IMR-90 (cell line): ENCODE results near the gene MYH9. TPM values are rescaled to one million over a fixed set of nuclear protein-coding genes. Genes with fewer than 3 reads are reported as not detected.
A peak's percentile ranks its signal among the peaks of the same experiment; 100 is the strongest.

ENCODE experiments used
- ATAC-seq: fragments of 200-7000 bp; cut with Tn5 transposase; 2 replicates; pipeline ENCODE4 v1.9.1; 2020; ENCODE audit warnings: low read depth, mild to moderate bottlenecking, moderate library complexity
- BruUV-seq: library from RNA; stranded (reverse); fragments of 400-500 nt; replicated peaks from 2 replicates; lab custom pipeline; 2021; lab: Mats Ljungman, UMichigan
- CTCF ChIA-PET: fragments of 300-600 bp; formaldehyde crosslinking; extraction: SDS; loops from one replicate; lab custom pipeline; 2021; ENCODE audit warnings: antibody characterized with exemption; lab: Yijun Ruan, JAX
- POLR2A ChIA-PET: fragments of 300-600 bp; sonication (Branson Sonifier 250); formaldehyde crosslinking; loops from one replicate; lab custom pipeline; 2022; ENCODE audit warnings: antibody characterized with exemption; ENCODE audit not compliant: unreplicated experiment; lab: Charles Lee
- DNase-seq: peaks from one replicate; pipeline ENCODE4 v3.0.0; 2013
- H2AFZ ChIP-seq: replicated peaks from 2 replicates; pipeline ENCODE3; 2013; ENCODE audit warnings: low read length, mild to moderate bottlenecking; ENCODE audit not compliant: poor library complexity
- H2AK5ac ChIP-seq: 2 replicates; pipeline ENCODE4 v1.6.1; 2013; ENCODE audit warnings: low read depth, low read length, inconsistent platforms
- H2AK9ac ChIP-seq: replicated peaks from 2 replicates; pipeline ENCODE3; 2013; ENCODE audit warnings: mild to moderate bottlenecking, low read depth, low read length, moderate library complexity; ENCODE audit not compliant: poor library complexity
- H2BK120ac ChIP-seq: 2 replicates; pipeline ENCODE4 v1.6.1; 2013; ENCODE audit warnings: low read depth, low read length, inconsistent platforms
- H2BK15ac ChIP-seq: 3 replicates; pipeline ENCODE4 v1.6.1; 2013; ENCODE audit warnings: low read depth, low read length, inconsistent platforms
- H2BK20ac ChIP-seq: 2 replicates; pipeline ENCODE4 v1.6.1; 2013; ENCODE audit warnings: low read depth, mild to moderate bottlenecking, inconsistent platforms, low read length, moderate library complexity
- H2BK5ac ChIP-seq: 2 replicates; pipeline ENCODE4 v1.6.1; 2013; ENCODE audit warnings: mild to moderate bottlenecking, low read depth, low read length, inconsistent platforms; ENCODE audit not compliant: poor library complexity, severe bottlenecking
- H3K14ac ChIP-seq: replicated peaks from 2 replicates; pipeline ENCODE4 v1.6.1; 2013; ENCODE audit warnings: low read depth, low read length, inconsistent platforms
- H3K18ac ChIP-seq: 2 replicates; pipeline ENCODE4 v1.6.1; 2013; ENCODE audit warnings: low read depth, low read length, control low read depth
- H3K23ac ChIP-seq: 2 replicates; pipeline ENCODE4 v1.6.1; 2013; ENCODE audit warnings: low read depth, low read length, inconsistent platforms
- H3K27ac ChIP-seq: 2 replicates; pipeline ENCODE4 v1.5.1; 2013; ENCODE audit warnings: mild to moderate bottlenecking, control low read depth, low read length; ENCODE audit not compliant: insufficient read depth
- H3K27me3 ChIP-seq: 2 replicates; pipeline ENCODE4 v1.6.1; 2013; ENCODE audit warnings: low read length; ENCODE audit not compliant: control insufficient read depth, insufficient read depth
- H3K36me3 ChIP-seq: 2 replicates; pipeline ENCODE4 v1.6.1; 2013; ENCODE audit warnings: low read length, mixed read lengths; ENCODE audit not compliant: control insufficient read depth, insufficient read depth
- H3K4ac ChIP-seq: 2 replicates; pipeline ENCODE4 v1.6.1; 2013; ENCODE audit warnings: low read depth, low read length, inconsistent platforms
- H3K4me1 ChIP-seq: 2 replicates; pipeline ENCODE4 v1.6.1; 2013; ENCODE audit warnings: low read length, mixed read lengths; ENCODE audit not compliant: control insufficient read depth, insufficient read depth
- H3K4me2 ChIP-seq: 2 replicates; pipeline ENCODE4 v1.6.1; 2013; ENCODE audit warnings: low read depth, mild to moderate bottlenecking, control low read depth, low read length, moderate library complexity
- H3K4me3 ChIP-seq: 2 replicates; pipeline ENCODE4 v1.5.1; 2013; ENCODE audit warnings: low read depth, mild to moderate bottlenecking, control low read depth, low read length, moderate library complexity; ENCODE audit not compliant: insufficient read depth
- H3K56ac ChIP-seq: 2 replicates; pipeline ENCODE4 v1.6.1; 2013; ENCODE audit warnings: low read length, inconsistent platforms; ENCODE audit not compliant: insufficient read depth; ENCODE audit errors: extremely low read depth
- H3K79me1 ChIP-seq, 2 experiments: 2 replicates each; pipeline ENCODE4 v1.6.1; 2013; ENCODE audit warnings: low read length in 2 of 2, inconsistent platforms in 1 of 2, low read depth in 1 of 2
- H3K9ac ChIP-seq: 2 replicates; pipeline ENCODE4 v1.6.1; 2013; ENCODE audit warnings: low read depth, low read length, control low read depth
- H3K9me1 ChIP-seq: 2 replicates; pipeline ENCODE4 v1.6.1; 2013; ENCODE audit warnings: low read length, inconsistent platforms; ENCODE audit not compliant: insufficient read depth
- H3K9me3 ChIP-seq: 2 replicates; pipeline ENCODE4 v1.6.1; 2013; ENCODE audit warnings: low read length; ENCODE audit not compliant: control insufficient read depth, insufficient read depth
- H4K20me1 ChIP-seq: 2 replicates; pipeline ENCODE4 v1.6.1; 2013; ENCODE audit warnings: low read length, inconsistent platforms; ENCODE audit not compliant: insufficient read depth
- H4K5ac ChIP-seq: 2 replicates; pipeline ENCODE4 v1.6.1; 2013; ENCODE audit warnings: mild to moderate bottlenecking, low read depth, low read length, control low read depth
- H4K8ac ChIP-seq, 2 experiments: 2 replicates each; pipeline ENCODE4 v1.6.1; 2013; ENCODE audit warnings: low read depth in 2 of 2, low read length in 2 of 2, control low read depth in 1 of 2, inconsistent platforms in 1 of 2
- H4K91ac ChIP-seq: 2 replicates; pipeline ENCODE4 v1.6.1; 2013; ENCODE audit warnings: low read depth, low read length, inconsistent platforms; ENCODE audit not compliant: insufficient read depth
- BHLHE40 ChIP-seq: fragments of 150-350 bp; IDR thresholded peaks from 2 replicates; pipeline ENCODE4 v1.6.1; 2016; ENCODE audit warnings: mild to moderate bottlenecking, low read depth, low read length
- FOS ChIP-seq: fragments of 150-350 bp; IDR thresholded peaks from 2 replicates; pipeline ENCODE4 v1.6.1; 2016; ENCODE audit warnings: low read depth, low read length
- MAFK ChIP-seq: IDR thresholded peaks from 2 replicates; pipeline ENCODE4 v1.6.1; 2012; ENCODE audit warnings: low read depth, low read length, improper control_type of control experiment
- MAZ ChIP-seq: IDR thresholded peaks from 2 replicates; pipeline ENCODE4 v1.6.1; 2012; ENCODE audit warnings: low read depth, mild to moderate bottlenecking, low read length, improper control_type of control experiment, moderate library complexity, borderline replicate concordance
- MXI1 ChIP-seq: IDR thresholded peaks from 2 replicates; pipeline ENCODE4 v1.6.1; 2012; ENCODE audit warnings: low read depth, mild to moderate bottlenecking, low read length, moderate library complexity, borderline replicate concordance
- RCOR1 ChIP-seq: IDR thresholded peaks from 2 replicates; pipeline ENCODE4 v1.6.1; 2012; ENCODE audit warnings: mild to moderate bottlenecking, low read length, improper control_type of control experiment; ENCODE audit not compliant: insufficient replicate concordance
- WGBS, 2 experiments: methylation state at CpG; one replicate each; pipeline versions ENCODE4 v1.1.5 to v1.1.7; 2013; ENCODE audit warnings: missing lambda C conversion rate in 2 of 2; ENCODE audit not compliant: insufficient read length in 1 of 2; ENCODE audit errors: extremely low coverage in 2 of 2; 5-methylcytosine and 5-hydroxymethylcytosine counted together
- dilution Hi-C: fragments of 300-500 bp; cut with HindIII; formaldehyde crosslinking; loops from one replicate; pipeline ENCODE4 v1.14.3; 2018; ENCODE audit warnings: low sequenced_read_pairs; ENCODE audit not compliant: unreplicated experiment
- in situ Hi-C: fragments of 300-500 bp; cut with MboI; formaldehyde crosslinking; loops from 3 replicates; pipeline ENCODE4 v1.14.3; 2019; ENCODE audit warnings: low sequenced_read_pairs, inconsistent platforms, mixed read lengths
- intact Hi-C: fragments of 100-400 bp; cut with micrococcal nuclease; formaldehyde crosslinking; loops from 2 replicates; pipeline ENCODE4 v1.10.0; 2022
- polyA plus RNA-seq, 3 experiments: library from polyadenylated mRNA; depleted of rRNA; stranded (reverse); fragments of >200 nt; gene quantifications; 2 replicates each; pipeline ENCODE4 v1.2.3, GENCODE V29; 2012; ENCODE audit warnings: low replicate concordance in 1 of 3
- total RNA-seq: library from RNA; depleted of rRNA; stranded (reverse); fragments of >200 nt; gene quantifications from 2 replicates; pipeline ENCODE4 v1.2.3, GENCODE V29; 2012

MYH9 gene
- total and polyA plus RNA-seq, 2 of the 4 experiments (the other 2 are of a cell fraction) = 475 to 554 TPM

DNA sequence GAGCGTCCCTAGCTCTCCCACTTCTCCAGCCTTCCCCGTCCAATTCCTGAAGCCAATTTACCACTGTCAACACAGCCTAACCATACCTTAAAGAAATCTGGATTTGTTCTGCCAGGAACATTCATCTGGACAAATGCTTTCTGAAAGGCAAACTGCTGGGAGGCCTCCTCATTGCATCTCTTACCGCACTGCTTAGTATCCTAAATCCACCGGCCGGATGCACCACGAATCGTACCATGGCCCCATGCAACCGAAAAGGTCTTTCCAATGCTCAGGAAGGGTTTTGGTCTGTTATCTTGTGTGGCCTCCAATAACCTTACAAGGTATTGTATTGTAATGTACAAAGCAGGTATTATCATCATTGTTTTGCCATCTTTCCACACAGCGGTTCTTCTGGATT is 57.6 kb downstream of the MYH9 start:
- Histone ChIP-seq H4K91ac (peak overlapping the region; percentile 100), H3K36me3 (peaks cover 84% of the 10 kb centered on the region), H3K4ac (peak overlapping the region; percentile 99), H3K79me1 (peaks cover 18 to 94% of the 10 kb centered on the region in 2 experiments; a peak in 3 of 4 replicates), H3K9me3 (no peaks in the 10 kb centered on the region), H3K9me1 (peaks cover 57% of the 10 kb centered on the region), H3K27me3 (no peaks in the 10 kb centered on the region), H4K20me1 (peaks cover 76% of the 10 kb centered on the region), H3K23ac (peak overlapping the region; percentile 100), H3K4me1 (peaks cover 79% of the 10 kb centered on the region), H2AFZ (no peak overlapping the region), H2AK5ac (peak overlapping the region; percentile 100), H2BK120ac (peak overlapping the region; percentile 97), H3K18ac (peak overlapping the region; percentile 92), H3K56ac (peak overlapping the region; percentile 99), H2BK20ac (peak overlapping the region; percentile 94), H2AK9ac (peak overlapping the region; percentile 99), H2BK15ac (peak overlapping the region; percentile 88), H3K4me2 (no peak overlapping the region), H2BK5ac (peak overlapping the region; percentile 100), H3K27ac (peak overlapping the region; percentile 87), H3K4me3 (no peak overlapping the region), H4K5ac (peak overlapping the region; percentile 84), H3K9ac (peak overlapping the region; percentile 82), H4K8ac (peak overlapping the region; percentile 86 to 100), H3K14ac (peak overlapping the region; percentile 99)
- DNase-seq (no peak), ATAC-seq (no peak)
- ChIA-PET CTCF (no interaction called here), POLR2A (no interaction called here)
- no TSS peak for BruUV-seq
- in situ Hi-C loops = no loop called here
- TF ChIP-seq FOS (no peak), MXI1 (no peak), MAFK (no peak), RCOR1 (no peak), BHLHE40 (no peak), MAZ (no peak)
- intact Hi-C loops = no loop called here
- 73% methylated on average over 2 of the region's 9 CpGs; no CpG with 5 or more reads in 1 of the 2 experiments for WGBS, 2 experiments
- dilution Hi-C loops = no loop called here
